ACC112 (cell line): ENCODE measurements around the gene JCAD.
"Not testable (repeated sequence)": the region's sequence is repeated elsewhere in the genome, so short reads cannot be mapped to it uniquely, and the experiment has no call there.

Experiments
- H2AFZ ChIP-seq: fragments of 200-600 bp; sonication (generic); one replicate; pipeline ENCODE4 v1.6.0; 2017; ENCODE audit warnings: antibody characterized with exemption, low read length; ENCODE audit not compliant: unreplicated experiment
- H3K27ac ChIP-seq: fragments of 200-600 bp; sonication (generic); 2 replicates; pipeline ENCODE4 v1.5.1; 2014; ENCODE audit warnings: low read depth, mild to moderate bottlenecking, antibody characterized with exemption, low read length, moderate library complexity
- H3K27me3 ChIP-seq: fragments of 200-600 bp; sonication (generic); 2 replicates; pipeline ENCODE4 v1.6.1; 2014; ENCODE audit warnings: mild to moderate bottlenecking, antibody characterized with exemption, low read length, moderate library complexity, mixed read lengths; ENCODE audit not compliant: insufficient read depth
- H3K36me3 ChIP-seq: fragments of 200-600 bp; sonication (generic); 2 replicates; pipeline ENCODE4 v1.6.1; 2016; ENCODE audit warnings: mild to moderate bottlenecking, antibody characterized with exemption, low read length, moderate library complexity, mixed read lengths; ENCODE audit not compliant: insufficient read depth
- H3K4me1 ChIP-seq: fragments of 200-600 bp; sonication (generic); one replicate; pipeline ENCODE4 v1.6.1; 2016; ENCODE audit warnings: low read length, mixed read lengths; ENCODE audit not compliant: insufficient read depth, unreplicated experiment, control insufficient read depth
- H3K4me3 ChIP-seq: fragments of 200-600 bp; sonication (generic); 2 replicates; pipeline ENCODE4 v1.5.1; 2014; ENCODE audit warnings: mild to moderate bottlenecking, low read depth, low read length
- H3K79me2 ChIP-seq: fragments of 200-600 bp; sonication (generic); one replicate; pipeline ENCODE4 v1.6.0; 2016; ENCODE audit warnings: low read length; ENCODE audit not compliant: control insufficient read depth, unreplicated experiment, insufficient read depth

The JCAD gene

DNA sequence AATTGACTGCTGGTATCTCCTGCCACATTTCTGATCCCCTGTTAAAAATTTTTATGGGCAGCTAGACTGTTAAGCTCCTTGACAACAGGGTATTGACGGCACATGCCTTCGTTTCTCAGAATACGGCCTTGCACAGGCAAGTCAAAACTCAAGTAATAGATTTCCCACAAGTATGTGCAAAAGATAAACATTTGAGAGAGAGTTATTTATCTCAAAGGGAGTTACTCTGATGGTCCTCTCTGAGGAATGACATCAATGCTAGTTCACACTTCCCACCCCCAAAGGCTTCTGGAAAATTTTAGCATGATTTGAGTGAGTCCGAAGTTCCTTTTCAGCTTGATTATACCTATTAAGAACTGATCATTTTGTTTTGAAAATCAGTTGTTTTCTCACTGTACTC is 71.9 kb downstream of the JCAD start:
- no peaks in the 10 kb centered on the region for H3K79me2 ChIP-seq
- no peaks in the 10 kb centered on the region for H3K4me1 ChIP-seq
- no peak overlapping the region for H3K4me3 ChIP-seq

DNA sequence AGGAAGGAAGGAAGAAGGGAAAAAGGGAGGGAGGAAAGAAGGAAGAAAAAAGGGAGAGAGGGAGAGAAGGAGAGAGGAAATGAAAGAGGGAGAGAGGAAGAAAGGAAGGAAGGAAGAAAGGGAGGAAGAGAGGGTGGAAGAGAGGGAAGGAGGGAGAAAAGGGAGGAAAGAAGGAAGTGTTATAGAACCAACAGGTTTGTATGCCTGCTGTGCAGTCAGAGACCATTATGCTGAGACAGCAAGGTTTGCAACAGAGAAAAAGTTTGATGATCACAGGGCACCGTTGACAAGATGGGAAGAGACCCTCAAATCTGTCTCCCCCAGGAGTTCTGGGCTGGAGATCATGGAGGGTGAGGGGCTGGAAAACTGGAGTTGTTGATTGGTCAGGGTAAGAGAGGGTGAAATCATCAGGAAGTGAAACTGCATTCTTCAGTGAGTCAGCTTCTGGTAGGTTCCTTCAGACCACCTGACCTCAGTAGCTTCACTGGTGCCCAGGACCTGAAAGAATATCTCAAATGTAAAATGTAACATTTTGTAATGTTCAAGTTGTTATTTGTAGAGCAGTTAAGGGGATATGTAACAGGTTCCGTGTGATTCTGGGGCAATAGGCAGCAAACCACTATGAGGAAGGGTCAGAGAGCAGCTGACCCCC is 76.3 kb downstream of the JCAD start:
- Histone ChIP-seq H3K27ac (no peak overlapping the region), H3K4me1 (peaks cover 9% of the 10 kb centered on the region), H3K4me3 (no peak overlapping the region), H3K36me3 (no peaks in the 10 kb centered on the region), H3K27me3 (no peaks in the 10 kb centered on the region), H2AFZ (no peak overlapping the region), H3K79me2 (no peaks in the 10 kb centered on the region)

More for the DNA sequence above, 71.9 kb downstream of the JCAD start:
- H2AFZ ChIP-seq = no peak overlapping the region
- no peaks in the 10 kb centered on the region for H3K36me3 ChIP-seq
- no peak overlapping the region for H3K27ac ChIP-seq
- no peaks in the 10 kb centered on the region for H3K27me3 ChIP-seq

DNA sequence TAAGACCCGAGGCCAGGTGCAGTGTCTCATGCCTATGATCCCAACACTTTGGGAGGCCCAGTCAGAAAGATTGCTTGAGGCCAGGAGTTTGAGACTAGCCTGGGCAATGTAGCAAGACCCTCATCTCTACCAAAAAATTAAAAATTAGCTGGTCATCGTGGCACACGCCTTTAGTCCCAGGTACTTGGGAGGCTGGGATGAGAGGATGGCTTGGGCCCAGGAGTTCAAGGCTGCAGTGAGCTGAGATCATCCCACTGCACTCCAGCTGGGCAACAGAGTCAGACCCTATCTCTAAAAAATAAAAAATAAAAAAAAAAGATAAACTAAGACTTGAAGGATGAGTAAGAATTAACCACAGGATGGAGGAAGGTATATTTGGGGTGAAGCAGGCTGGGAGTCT is 77.9 kb downstream of the JCAD start:
- H3K4me3 ChIP-seq = no peak overlapping the region
- H3K4me1 ChIP-seq = peaks cover 13% of the 10 kb centered on the region
- H2AFZ ChIP-seq = no peak overlapping the region

DNA sequence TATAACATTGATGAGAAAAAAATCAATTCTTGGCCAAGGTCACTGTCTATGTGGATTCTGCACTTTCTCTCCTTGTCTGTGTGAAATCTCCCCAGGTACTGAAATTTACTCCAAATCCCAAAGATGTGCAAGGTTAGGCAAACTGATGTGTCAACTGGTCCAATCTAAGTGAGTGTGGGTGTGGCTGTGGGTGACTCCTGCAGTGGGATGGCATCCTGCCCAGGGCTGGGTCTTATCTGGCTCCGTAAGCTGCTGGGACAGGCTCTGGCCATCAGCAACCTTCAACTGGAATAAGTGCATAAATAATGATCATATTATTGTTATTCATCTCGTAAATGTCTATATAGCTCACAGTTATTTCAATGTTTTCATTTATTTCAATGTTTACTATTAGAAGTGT is 79.3 kb downstream of the JCAD start:
- no peak overlapping the region for H2AFZ ChIP-seq
- H3K27me3 ChIP-seq = no peaks in the 10 kb centered on the region
- H3K27ac ChIP-seq = no peak overlapping the region
- no peaks in the 10 kb centered on the region for H3K36me3 ChIP-seq
- no peaks in the 10 kb centered on the region for H3K79me2 ChIP-seq
- H3K4me3 ChIP-seq = no peak overlapping the region
- H3K4me1 ChIP-seq = peaks cover 13% of the 10 kb centered on the region

More for the DNA sequence above, 77.9 kb downstream of the JCAD start:
- Histone ChIP-seq H3K27me3 (no peaks in the 10 kb centered on the region), H3K27ac (no peak overlapping the region), H3K79me2 (no peaks in the 10 kb centered on the region), H3K36me3 (no peaks in the 10 kb centered on the region)

DNA sequence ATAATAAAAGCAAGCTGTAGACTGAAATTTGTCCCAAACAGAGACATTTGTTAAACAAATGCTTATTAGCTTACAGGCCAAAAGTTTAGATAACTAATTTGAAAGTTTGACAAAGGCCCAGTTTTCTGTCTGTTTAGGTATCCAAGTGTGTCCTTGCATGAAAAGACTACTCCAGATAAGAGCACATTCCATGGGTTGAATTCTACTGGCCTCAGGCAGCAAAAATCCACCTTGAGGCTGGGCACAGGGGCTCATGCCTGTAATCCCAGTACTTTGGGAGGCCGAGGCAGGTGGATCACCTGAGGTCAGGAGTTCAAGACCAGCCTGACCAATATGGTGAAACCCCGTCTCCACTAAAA is 80.0 kb downstream of the JCAD start:
- H3K4me3 ChIP-seq, H3K27me3 ChIP-seq, H2AFZ ChIP-seq, H3K36me3 ChIP-seq, H3K79me2 ChIP-seq: not testable (repeated sequence)
- H3K4me1 ChIP-seq = peaks cover 13% of the 10 kb centered on the region
- H3K27ac ChIP-seq = peak overlapping the region; percentile 27; the same call in 1 of the 2 replicates

DNA sequence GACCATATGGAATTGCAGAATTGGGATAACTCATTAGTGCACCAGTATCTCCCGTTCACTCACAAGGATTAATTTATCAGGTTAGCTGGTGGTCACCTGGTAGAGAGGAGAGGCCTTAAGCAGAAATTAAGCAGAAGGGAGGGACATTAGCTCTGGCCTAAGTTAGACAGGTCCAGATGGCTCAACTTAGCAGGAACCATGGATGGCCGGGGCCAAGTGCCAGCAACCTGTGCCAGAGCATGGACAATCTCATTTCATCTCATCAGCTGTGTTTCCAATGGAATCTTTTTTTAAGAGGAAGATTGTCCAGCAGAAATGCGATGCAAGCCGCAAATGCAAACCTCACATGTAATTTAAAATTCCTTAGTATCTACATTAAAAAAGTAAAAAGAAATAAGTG is 82.2 kb downstream of the JCAD start:
- H3K4me3 ChIP-seq = no peak overlapping the region
- H3K27ac ChIP-seq = no peak overlapping the region
- no peaks in the 10 kb centered on the region for H3K36me3 ChIP-seq
- H2AFZ ChIP-seq = no peak overlapping the region
- H3K79me2 ChIP-seq = no peaks in the 10 kb centered on the region
- H3K4me1 ChIP-seq = peaks cover 13% of the 10 kb centered on the region
- no peaks in the 10 kb centered on the region for H3K27me3 ChIP-seq

DNA sequence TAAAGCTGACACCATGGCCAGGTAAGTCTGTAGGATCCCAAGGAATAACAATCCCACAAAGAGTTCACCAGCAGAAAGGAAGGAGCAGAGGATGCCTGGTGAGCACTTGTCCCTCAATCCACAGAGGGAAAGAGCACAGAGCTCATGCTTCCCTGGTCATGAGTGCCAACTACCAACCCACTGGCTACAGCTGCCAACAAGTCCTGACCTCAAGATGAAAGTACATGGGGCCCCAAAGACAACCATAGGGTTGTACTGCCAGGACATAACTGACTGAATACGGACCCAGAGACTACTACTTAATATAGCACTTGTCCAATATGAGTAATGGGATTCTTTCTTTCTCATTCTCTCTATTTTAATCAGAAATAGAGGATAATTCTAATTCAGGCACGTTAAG is 83.3 kb downstream of the JCAD start:
- Histone ChIP-seq H2AFZ (no peak overlapping the region), H3K27ac (no peak overlapping the region), H3K27me3 (no peaks in the 10 kb centered on the region), H3K4me3 (no peak overlapping the region), H3K79me2 (no peaks in the 10 kb centered on the region), H3K4me1 (peaks cover 13% of the 10 kb centered on the region), H3K36me3 (no peaks in the 10 kb centered on the region)

DNA sequence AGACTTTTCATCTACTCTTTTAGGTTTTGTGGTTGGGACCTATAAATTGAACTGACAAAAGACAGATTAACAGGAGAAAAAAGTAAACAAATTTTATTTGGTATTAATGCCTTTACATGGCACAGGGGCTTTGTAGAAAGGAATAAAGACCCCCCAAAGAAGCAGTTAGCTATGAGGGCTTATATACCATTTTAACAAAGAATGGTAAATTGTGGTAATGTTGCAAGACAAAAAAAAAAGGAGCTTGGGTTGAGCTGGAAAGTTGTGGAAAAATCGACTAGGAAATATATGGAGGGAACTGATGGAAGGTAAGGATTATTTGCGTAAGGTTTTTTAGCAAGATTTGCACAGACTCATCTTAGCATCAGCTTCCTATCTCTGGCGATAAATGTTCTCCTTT is 84.6 kb downstream of the JCAD start:
- Histone ChIP-seq H3K4me3 (no peak overlapping the region), H2AFZ (no peak overlapping the region), H3K27me3 (no peaks in the 10 kb centered on the region), H3K27ac (no peak overlapping the region), H3K79me2 (no peaks in the 10 kb centered on the region), H3K36me3 (no peaks in the 10 kb centered on the region), H3K4me1 (peaks cover 13% of the 10 kb centered on the region)

DNA sequence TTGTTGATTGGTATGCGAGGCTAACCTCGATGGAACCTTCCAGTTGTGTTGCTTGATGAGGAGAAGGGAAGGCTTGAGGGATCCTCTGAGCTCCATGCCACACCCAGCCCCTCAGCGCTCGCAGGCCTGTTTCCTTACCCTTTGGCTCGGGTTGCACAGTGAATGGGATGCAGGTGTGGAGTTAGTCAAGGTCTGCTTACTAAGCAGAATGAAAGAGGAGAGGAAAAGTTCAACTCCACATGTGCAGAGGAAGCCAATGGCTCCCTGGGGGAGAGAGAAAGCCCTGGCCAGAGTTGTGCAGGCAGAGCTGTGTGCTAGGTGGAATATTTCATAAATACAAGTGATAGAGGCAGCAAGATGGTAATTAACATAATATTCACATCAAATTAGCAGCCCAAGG is 85.5 kb downstream of the JCAD start:
- no peak overlapping the region for H2AFZ ChIP-seq
- no peak overlapping the region for H3K27ac ChIP-seq
- no peak overlapping the region for H3K4me3 ChIP-seq
- H3K36me3 ChIP-seq = no peaks in the 10 kb centered on the region
- no peaks in the 10 kb centered on the region for H3K27me3 ChIP-seq
- no peaks in the 10 kb centered on the region for H3K79me2 ChIP-seq
- H3K4me1 ChIP-seq = peaks cover 8% of the 10 kb centered on the region

DNA sequence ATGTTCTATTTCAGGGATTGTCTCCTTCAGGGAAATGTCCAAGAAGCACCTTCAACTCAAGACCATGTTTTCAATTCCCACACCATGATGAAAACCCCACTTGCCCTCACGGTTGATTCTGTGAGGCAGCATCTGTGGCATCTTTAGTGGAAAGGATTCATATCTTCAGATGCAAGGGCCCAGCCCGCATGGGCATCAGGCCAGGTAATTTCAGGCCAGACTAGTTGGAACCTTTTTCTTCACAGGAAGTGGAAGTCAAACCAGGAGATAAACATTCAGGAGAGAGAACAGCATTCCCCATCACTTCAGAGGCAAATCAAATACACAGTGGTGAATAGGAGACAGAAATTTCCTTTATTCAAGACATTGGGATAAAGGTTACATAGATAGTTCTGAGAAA is 88.8 kb downstream of the JCAD start:
- Histone ChIP-seq H3K4me1 (no peaks in the 10 kb centered on the region), H3K27ac (no peak overlapping the region), H3K27me3 (no peaks in the 10 kb centered on the region), H3K36me3 (no peaks in the 10 kb centered on the region), H3K4me3 (no peak overlapping the region), H3K79me2 (no peaks in the 10 kb centered on the region), H2AFZ (no peak overlapping the region)

DNA sequence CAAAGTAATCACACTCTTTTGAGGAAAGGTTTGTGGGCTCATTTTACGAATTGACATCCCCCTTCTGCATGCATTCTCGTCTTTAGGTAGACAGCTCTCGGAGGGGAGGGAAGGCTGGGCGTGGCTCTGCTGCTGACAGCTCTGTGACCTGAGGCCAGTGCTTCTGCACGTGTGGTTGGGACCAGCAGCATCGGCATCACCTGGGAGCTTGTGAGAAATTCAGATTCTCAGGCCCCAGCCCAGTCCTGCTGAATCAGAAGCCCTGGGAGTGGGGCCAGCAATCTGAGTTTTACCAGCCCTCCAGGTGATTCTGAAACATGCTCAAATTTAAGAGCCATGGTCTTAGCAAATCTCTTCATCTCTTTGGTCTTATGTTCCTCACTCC is 89.4 kb downstream of the JCAD start:
- no peaks in the 10 kb centered on the region for H3K27me3 ChIP-seq
- no peak overlapping the region for H2AFZ ChIP-seq
- H3K36me3 ChIP-seq = no peaks in the 10 kb centered on the region
- no peaks in the 10 kb centered on the region for H3K4me1 ChIP-seq
- no peak overlapping the region for H3K4me3 ChIP-seq
- no peak overlapping the region for H3K27ac ChIP-seq
- H3K79me2 ChIP-seq = no peaks in the 10 kb centered on the region
